Adrenal gland (tissue), 5 donors: ENCODE results near the gene ZBTB7C.

ENCODE experiments used
- POLR2A ChIP-seq, 2 donors: fragments of 450-650 bp; IDR thresholded peaks; one replicate each; pipeline ENCODE4 v1.6.1; 2017; ENCODE audit warnings: antibody characterized with exemption in 2 of 2, mild to moderate bottlenecking in 2 of 2, moderate library complexity in 1 of 2
- TF ChIP-seq, protein P1 (sequence below), 6 experiments: fragments of 450-650 bp in 4 of 6; fragments of 200-600 bp in 2 of 6; sonication (generic) in 1 of 6; IDR thresholded peaks; 1 replicate in 5 of 6; 2 replicates in 1 of 6; pipeline versions ENCODE4 v1.5.1 to v1.8.0; 2016 to 2021; ENCODE audit warnings: antibody characterized with exemption in 6 of 6, mild to moderate bottlenecking in 2 of 6, moderate library complexity in 1 of 6
- donor health status: DM: no; HTN: no; CAD: no.

DNA sequence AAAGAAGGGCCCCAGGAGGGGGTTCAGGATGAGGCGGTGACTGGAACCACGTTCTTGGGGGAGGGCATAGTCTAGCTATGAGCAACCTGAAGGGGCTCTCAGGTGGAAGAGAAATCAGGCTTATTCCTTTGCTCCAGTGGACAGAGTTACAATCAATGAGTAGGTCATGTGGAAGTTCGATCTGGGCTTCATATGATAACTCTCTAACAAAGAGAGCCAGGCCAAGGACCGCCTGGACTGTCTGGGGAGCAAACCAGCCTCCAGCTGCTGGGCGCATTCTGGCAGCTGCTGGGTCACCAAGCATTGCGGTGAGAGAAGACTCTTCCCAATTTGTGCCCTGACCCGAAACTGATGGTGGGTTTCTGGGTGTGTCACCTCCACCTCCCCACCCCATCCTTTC, 298.4 kb downstream of the ZBTB7C start:
- TF ChIP-seq POLR2A (IDR thresholded peaks at IDR 0.05): no peak
- TF ChIP-seq, protein P1, sequence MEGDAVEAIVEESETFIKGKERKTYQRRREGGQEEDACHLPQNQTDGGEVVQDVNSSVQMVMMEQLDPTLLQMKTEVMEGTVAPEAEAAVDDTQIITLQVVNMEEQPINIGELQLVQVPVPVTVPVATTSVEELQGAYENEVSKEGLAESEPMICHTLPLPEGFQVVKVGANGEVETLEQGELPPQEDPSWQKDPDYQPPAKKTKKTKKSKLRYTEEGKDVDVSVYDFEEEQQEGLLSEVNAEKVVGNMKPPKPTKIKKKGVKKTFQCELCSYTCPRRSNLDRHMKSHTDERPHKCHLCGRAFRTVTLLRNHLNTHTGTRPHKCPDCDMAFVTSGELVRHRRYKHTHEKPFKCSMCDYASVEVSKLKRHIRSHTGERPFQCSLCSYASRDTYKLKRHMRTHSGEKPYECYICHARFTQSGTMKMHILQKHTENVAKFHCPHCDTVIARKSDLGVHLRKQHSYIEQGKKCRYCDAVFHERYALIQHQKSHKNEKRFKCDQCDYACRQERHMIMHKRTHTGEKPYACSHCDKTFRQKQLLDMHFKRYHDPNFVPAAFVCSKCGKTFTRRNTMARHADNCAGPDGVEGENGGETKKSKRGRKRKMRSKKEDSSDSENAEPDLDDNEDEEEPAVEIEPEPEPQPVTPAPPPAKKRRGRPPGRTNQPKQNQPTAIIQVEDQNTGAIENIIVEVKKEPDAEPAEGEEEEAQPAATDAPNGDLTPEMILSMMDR (IDR thresholded peaks at IDR 0.05): no peak
